ENCODE results near the gene EPB41L4B.

The EPB41L4B gene

GRCh38 chr9:109270441-109270840, 50.4 kb downstream of the EPB41L4B start:
- no peak for DNase-seq (ENCODE audit: low read depth in 2 of 2)

- no peak for DNase-seq (ENCODE audit: low read depth in 2 of 2)
Observed at GRCh38 chr9:109269839-109270238, 51.0 kb downstream of the EPB41L4B start.

GRCh38 chr9:109269081-109269480, 51.8 kb downstream of the EPB41L4B start:
- no peak for DNase-seq (ENCODE audit: low read depth in 2 of 2)

- no peak for DNase-seq (ENCODE audit: low read depth in 2 of 2)
Observed at GRCh38 chr9:109267555-109267954, 53.3 kb downstream of the EPB41L4B start.

- DNase-seq (ENCODE audit: low read depth in 2 of 2), result no peak
Observed at GRCh38 chr9:109264877-109265587, 55.8 kb downstream of the EPB41L4B start.

GRCh38 chr9:109263358-109263757, 57.5 kb downstream of the EPB41L4B start:
- no peak for DNase-seq (ENCODE audit: low read depth in 2 of 2)

- DNase-seq (ENCODE audit: low read depth in 2 of 2), result no peak
Observed at GRCh38 chr9:109258481-109259302, 62.2 kb downstream of the EPB41L4B start.

- DNase-seq (ENCODE audit: low read depth in 2 of 2), result no peak
Observed at GRCh38 chr9:109256336-109256735, 64.5 kb downstream of the EPB41L4B start.

- no peak for DNase-seq (ENCODE audit: low read depth in 2 of 2)
Observed at GRCh38 chr9:109255394-109255793, 65.5 kb downstream of the EPB41L4B start.

- no peak for DNase-seq (ENCODE audit: low read depth in 2 of 2)
Observed at GRCh38 chr9:109254317-109254716, 66.5 kb downstream of the EPB41L4B start.

- DNase-seq (ENCODE audit: low read depth in 2 of 2), result no peak
Observed at GRCh38 chr9:109253637-109254284, 67.1 kb downstream of the EPB41L4B start.

GRCh38 chr9:109253241-109253636, 67.6 kb downstream of the EPB41L4B start:
- DNase-seq (ENCODE audit: low read depth in 2 of 2), result no peak

- DNase-seq (ENCODE audit: low read depth in 2 of 2), result no peak
Observed at GRCh38 chr9:109252291-109252690, 68.6 kb downstream of the EPB41L4B start.

GRCh38 chr9:109251776-109252106, 69.1 kb downstream of the EPB41L4B start:
- DNase-seq (ENCODE audit: low read depth in 2 of 2), result no peak

GRCh38 chr9:109251080-109251775, 69.6 kb downstream of the EPB41L4B start:
- no peak for DNase-seq (ENCODE audit: low read depth in 2 of 2)

- DNase-seq (ENCODE audit: low read depth in 2 of 2), result no peak
Observed at GRCh38 chr9:109250771-109251079, 70.1 kb downstream of the EPB41L4B start.

- no peak for DNase-seq (ENCODE audit: low read depth in 2 of 2)
Observed at GRCh38 chr9:109250311-109250741, 70.5 kb downstream of the EPB41L4B start.

- DNase-seq (ENCODE audit: low read depth in 2 of 2), result no peak
Observed at GRCh38 chr9:109249615-109250014, 71.2 kb downstream of the EPB41L4B start.

- DNase-seq (ENCODE audit: low read depth in 2 of 2), result no peak
Observed at GRCh38 chr9:109248133-109248581, 72.7 kb downstream of the EPB41L4B start.

- DNase-seq (ENCODE audit: low read depth in 2 of 2), result no peak
Observed at GRCh38 chr9:109247228-109247627, 73.6 kb downstream of the EPB41L4B start.

GRCh38 chr9:109246533-109246932, 74.3 kb downstream of the EPB41L4B start:
- DNase-seq (ENCODE audit: low read depth in 2 of 2), result no peak

GRCh38 chr9:109245310-109245897, 75.5 kb downstream of the EPB41L4B start:
- no peak for DNase-seq (ENCODE audit: low read depth in 2 of 2)
